Effector memory CD8-positive, alpha-beta T cell (primary cell): ENCODE measurements around the gene IFIT5.

Experiments
- ATAC-seq: fragments of 150-1000 bp; cut with Tn5 transposase; replicated peaks from 2 replicates; pipeline ENCODE4 v1.10.0; 2021; ENCODE audit warnings: mild to moderate bottlenecking, moderate library complexity
- DNase-seq, 3 experiments: peaks; one replicate each; pipeline ENCODE4 v3.0.0; 2021
- H3K27ac Mint-ChIP-seq, 2 donors: one replicate each; pipeline ENCODE4 v1.8.0; 2022; ENCODE audit warnings: mild to moderate bottlenecking in 2 of 2, mixed read lengths in 2 of 2, moderate library complexity in 2 of 2
- H3K27me3 Mint-ChIP-seq, 2 donors: one replicate each; pipeline ENCODE4 v1.8.0; 2022; ENCODE audit warnings: mixed read lengths in 2 of 2
- H3K36me3 Mint-ChIP-seq: one replicate; pipeline ENCODE4 v1.8.0; 2022; ENCODE audit warnings: mild to moderate bottlenecking, moderate library complexity, mixed read lengths; ENCODE audit not compliant: insufficient read depth
- H3K4me1 Mint-ChIP-seq, 2 donors: one replicate each; pipeline ENCODE4 v1.8.0; 2022; ENCODE audit warnings: low read depth in 2 of 2, mixed read lengths in 2 of 2
- H3K4me3 Mint-ChIP-seq, 2 donors: one replicate each; pipeline ENCODE4 v1.8.0; 2022; ENCODE audit warnings: mild to moderate bottlenecking in 2 of 2, mixed read lengths in 2 of 2, moderate library complexity in 2 of 2
- H3K9me3 Mint-ChIP-seq, 2 donors: one replicate each; pipeline ENCODE4 v1.8.0; 2022; ENCODE audit warnings: mixed read lengths in 2 of 2

The IFIT5 gene

GRCh38 chr10:89463846-89464537 is 49.6 kb downstream of the IFIT5 start:
- DNase-seq (no peak), ATAC-seq (no peak)
- Mint-ChIP-seq H3K36me3 (no peaks in the 10 kb centered on the region), H3K9me3 (no peaks in the 10 kb centered on the region), H3K4me3 (no peak overlapping the region), H3K27me3 (peaks cover 16 to 35% of the 10 kb centered on the region in 2 donors), H3K27ac (no peak overlapping the region), H3K4me1 (no peaks in the 10 kb centered on the region)

- DNase-seq (no peak), ATAC-seq (no peak)
- H3K9me3 Mint-ChIP-seq, result no peaks in the 10 kb centered on the region
- H3K4me3 Mint-ChIP-seq, result no peak overlapping the region
- peaks cover 10 to 29% of the 10 kb centered on the region in 2 donors for H3K27me3 Mint-ChIP-seq
- H3K36me3 Mint-ChIP-seq, result no peaks in the 10 kb centered on the region
- peaks cover 0 to under 1% of the 10 kb centered on the region in 2 donors for H3K4me1 Mint-ChIP-seq
- no peak overlapping the region for H3K27ac Mint-ChIP-seq
Observed at GRCh38 chr10:89465196-89465595, 50.8 kb downstream of the IFIT5 start.

DNA sequence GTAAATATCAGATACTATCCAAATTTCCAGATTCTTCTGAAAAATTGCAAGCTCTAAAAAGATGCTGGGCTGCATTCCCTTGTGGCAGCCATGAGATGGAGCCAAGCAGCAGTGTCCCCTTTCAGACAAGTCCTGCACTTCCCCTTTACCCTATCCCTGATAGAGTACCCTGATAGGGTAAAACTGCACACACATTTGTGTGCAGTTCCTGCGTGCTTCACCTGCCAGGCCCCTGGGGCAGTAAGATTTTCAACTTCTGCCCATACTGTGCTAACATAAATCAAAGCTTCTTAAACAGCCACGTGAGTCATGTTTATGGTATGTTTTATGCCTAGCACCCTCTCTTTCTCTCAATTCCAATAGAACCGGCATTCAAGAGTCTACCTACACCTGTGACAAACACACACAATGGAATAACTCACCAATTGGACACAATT is 52.2 kb downstream of the IFIT5 start:
- H3K4me1 Mint-ChIP-seq, result peaks cover 3 to 9% of the 10 kb centered on the region in 2 donors
- H3K4me3 Mint-ChIP-seq, result no peak overlapping the region

GRCh38 chr10:89468191-89468965 is 54.0 kb downstream of the IFIT5 start:
- peaks cover 3 to 9% of the 10 kb centered on the region in 2 donors for H3K4me1 Mint-ChIP-seq
- no peaks in the 10 kb centered on the region for H3K36me3 Mint-ChIP-seq
- no peaks in the 10 kb centered on the region for H3K9me3 Mint-ChIP-seq
- H3K27me3 Mint-ChIP-seq, result peaks cover 4 to 35% of the 10 kb centered on the region in 2 donors
- H3K4me3 Mint-ChIP-seq, result no peak overlapping the region
- DNase-seq (no peak), ATAC-seq (no peak)
- H3K27ac Mint-ChIP-seq, result no peak overlapping the region

More for the DNA sequence above, 52.2 kb downstream of the IFIT5 start:
- DNase-seq (no peak), ATAC-seq (peak; percentile 24)
- no peak overlapping the region for H3K27ac Mint-ChIP-seq
- H3K27me3 Mint-ChIP-seq, result peaks cover 4 to 35% of the 10 kb centered on the region in 2 donors
- no peaks in the 10 kb centered on the region for H3K36me3 Mint-ChIP-seq
- H3K9me3 Mint-ChIP-seq, result no peaks in the 10 kb centered on the region

- DNase-seq (no peak), ATAC-seq (no peak)
- Mint-ChIP-seq H3K4me3 (no peak overlapping the region), H3K36me3 (no peaks in the 10 kb centered on the region), H3K9me3 (no peaks in the 10 kb centered on the region), H3K4me1 (peaks cover 3 to 9% of the 10 kb centered on the region in 2 donors), H3K27me3 (peaks cover 14 to 32% of the 10 kb centered on the region in 2 donors), H3K27ac (no peak overlapping the region)
Observed at GRCh38 chr10:89469517-89469916, 55.1 kb downstream of the IFIT5 start.
